ENCODE results near the gene ZNF566.
A peak's percentile ranks its signal among the peaks of the same experiment; 100 is the strongest.

The ZNF566 gene

DNA sequence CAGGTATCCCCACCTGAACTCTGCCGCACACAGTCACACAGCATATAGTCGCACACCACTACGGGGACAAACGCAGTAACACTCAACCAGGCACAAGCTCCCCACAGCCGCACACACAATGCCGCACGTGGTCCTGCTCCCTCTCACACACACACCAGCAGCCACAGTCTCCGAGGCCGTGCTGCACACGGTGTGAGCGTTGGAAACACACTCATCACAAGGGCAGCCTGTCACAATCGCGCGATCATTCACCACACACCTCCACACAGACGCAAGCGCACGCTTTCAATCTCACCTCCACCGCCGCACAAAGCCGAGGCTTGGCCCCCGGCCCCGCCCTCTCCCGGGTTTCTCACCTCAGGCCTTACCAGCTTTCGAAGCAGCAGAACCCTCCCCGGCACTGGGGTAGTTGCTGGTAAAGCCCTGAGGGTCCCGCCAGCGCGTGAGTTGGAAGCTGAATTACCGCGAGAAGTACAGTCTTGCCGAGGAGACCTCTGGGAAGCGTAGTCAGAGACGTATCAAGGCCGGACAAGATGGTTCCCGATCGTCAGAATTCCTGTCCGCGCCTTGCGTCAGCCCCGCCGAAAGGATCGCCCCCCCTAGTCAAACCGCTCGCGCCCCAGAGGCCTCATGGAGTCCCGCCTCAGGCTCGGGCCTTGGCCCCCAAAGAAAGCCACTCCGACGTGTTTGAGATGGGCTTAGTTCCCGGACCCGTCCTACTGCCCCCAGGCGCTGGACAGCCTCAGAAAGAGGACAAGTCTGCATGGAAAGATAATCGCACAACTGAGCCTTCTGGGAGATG is at the start of gene ZNF566:
ZNF566 (minus strand) TSS at position 444 of the 802 bp plus-strand sequence. CDS start 13,004 bp downstream, outside the sequence.
- TF ChIP-seq, protein P1, sequence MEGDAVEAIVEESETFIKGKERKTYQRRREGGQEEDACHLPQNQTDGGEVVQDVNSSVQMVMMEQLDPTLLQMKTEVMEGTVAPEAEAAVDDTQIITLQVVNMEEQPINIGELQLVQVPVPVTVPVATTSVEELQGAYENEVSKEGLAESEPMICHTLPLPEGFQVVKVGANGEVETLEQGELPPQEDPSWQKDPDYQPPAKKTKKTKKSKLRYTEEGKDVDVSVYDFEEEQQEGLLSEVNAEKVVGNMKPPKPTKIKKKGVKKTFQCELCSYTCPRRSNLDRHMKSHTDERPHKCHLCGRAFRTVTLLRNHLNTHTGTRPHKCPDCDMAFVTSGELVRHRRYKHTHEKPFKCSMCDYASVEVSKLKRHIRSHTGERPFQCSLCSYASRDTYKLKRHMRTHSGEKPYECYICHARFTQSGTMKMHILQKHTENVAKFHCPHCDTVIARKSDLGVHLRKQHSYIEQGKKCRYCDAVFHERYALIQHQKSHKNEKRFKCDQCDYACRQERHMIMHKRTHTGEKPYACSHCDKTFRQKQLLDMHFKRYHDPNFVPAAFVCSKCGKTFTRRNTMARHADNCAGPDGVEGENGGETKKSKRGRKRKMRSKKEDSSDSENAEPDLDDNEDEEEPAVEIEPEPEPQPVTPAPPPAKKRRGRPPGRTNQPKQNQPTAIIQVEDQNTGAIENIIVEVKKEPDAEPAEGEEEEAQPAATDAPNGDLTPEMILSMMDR (IDR thresholded peaks at IDR 0.05; ENCODE audit: extremely low read depth, missing control alignments) = no peak
- DNase-seq (ENCODE audit: low spot score) = peak; percentile 95

DNA sequence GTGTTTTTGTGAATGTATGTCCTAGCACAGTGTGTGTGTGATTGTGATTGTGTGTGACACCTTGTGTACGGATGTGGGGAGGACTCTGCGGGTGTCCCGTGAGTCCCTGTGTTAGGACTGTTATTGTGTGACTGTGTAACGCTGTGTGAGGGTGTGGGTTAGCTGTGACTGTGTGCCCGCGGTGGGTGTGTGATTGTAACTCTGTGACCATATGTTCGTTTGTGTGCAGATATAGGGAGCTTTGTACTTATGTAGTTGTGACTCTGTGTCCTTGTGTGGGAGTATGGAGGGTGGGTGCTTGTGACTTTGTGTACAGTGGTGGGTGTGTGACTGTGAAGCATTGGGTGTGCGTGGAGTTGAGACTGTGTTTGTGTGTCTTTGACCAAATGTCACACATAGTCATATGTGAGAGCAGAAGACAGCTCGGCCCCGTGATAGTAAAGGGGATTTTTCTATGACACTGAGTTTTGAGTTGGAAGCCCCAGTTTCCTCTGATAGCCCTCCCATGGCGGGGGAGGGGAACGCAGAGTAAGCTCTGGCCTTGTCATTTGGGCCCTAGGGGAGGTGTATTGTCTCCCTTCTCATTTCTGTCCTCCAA is 39.7 kb upstream of the ZNF566 start:
- TF ChIP-seq, protein P1 (IDR thresholded peaks at IDR 0.05; ENCODE audit: extremely low read depth, missing control alignments) = no peak
- DNase-seq (ENCODE audit: low spot score) = peak; percentile 41

DNA sequence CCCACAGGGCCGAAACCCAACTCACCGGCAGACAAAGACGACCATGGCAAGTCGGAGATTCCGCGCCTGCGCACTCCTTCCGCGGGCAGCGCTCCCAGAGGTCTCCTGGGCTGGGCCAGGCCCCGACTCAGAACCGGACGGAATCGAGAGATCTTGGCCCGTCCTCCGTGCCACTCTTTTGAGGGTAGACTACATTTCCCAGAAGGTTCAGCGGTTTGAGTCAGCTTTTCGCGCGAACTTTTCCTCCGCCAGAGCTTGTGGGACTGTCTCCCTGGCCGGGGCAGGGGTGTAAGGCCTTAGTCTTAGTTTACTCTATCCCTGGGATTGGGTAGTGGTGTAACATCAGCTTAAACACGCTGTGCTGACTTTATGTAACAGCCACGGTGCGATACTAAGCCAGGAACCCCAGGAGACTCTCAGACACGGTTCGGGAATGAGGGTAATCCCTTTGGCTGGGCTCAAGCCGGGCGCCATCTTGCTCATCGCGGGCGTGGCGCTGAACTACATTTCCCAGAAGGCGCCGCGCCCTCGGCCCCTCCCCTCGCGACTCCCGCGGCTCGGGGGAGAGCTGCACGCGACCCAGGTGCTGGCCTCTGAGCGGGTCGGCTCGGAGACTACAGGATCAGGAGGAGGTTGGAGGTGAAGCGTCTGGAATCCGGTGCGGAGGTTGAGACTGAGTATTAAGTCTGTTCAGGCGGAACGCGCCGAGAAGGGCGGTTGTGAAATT is 39.0 kb upstream of the ZNF566 start, which contains the start of gene ZNF260:
ZNF260 (minus strand) TSS at position 78 of the 727 bp plus-strand sequence. CDS start 13,033 bp downstream, outside the sequence.
- DNase-seq (ENCODE audit: low spot score) = peak; percentile 90
- TF ChIP-seq, protein P1 (IDR thresholded peaks at IDR 0.05; ENCODE audit: extremely low read depth, missing control alignments) = no peak

DNA sequence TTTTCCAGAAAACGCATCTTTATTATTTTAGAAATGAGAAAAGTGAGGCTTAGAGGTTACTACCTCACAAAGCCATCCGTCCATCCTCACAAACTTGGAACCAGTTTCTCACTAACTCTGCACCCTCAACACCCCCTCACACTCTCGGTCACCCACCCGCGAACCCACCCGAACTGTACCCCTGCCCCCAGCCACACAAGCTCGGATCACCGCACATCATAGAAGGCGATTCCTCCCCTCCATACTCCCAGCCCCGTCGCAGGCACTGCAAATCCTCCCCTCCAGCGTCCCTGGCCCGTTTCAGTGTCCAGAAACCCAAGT is 38.5 kb upstream of the ZNF566 start:
- TF ChIP-seq, protein P1 (IDR thresholded peaks at IDR 0.05; ENCODE audit: extremely low read depth, missing control alignments) = no peak
- no peak for DNase-seq (ENCODE audit: low spot score)

DNA sequence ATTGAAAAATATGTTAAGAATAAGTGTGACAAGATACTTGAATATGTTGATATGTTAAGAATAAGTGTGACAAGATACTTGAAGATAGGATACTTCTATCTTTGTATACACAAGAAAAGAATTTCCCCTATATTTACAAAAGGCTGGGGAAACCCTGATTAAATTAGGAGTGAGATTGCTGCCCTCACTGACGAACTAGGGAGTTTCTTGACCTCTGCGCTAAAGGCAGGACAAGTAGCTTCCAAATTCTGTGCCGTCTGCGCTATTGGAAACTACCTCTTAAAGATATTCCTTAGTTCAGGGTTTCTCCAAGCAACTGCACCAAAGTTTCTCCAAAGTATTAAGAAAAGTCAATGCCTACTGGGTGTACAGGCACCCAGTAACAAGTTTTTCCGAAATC is 38.0 kb upstream of the ZNF566 start:
- TF ChIP-seq, protein P1 (IDR thresholded peaks at IDR 0.05; ENCODE audit: extremely low read depth, missing control alignments) = no peak
- DNase-seq (ENCODE audit: low spot score) = peak; percentile 7

DNA sequence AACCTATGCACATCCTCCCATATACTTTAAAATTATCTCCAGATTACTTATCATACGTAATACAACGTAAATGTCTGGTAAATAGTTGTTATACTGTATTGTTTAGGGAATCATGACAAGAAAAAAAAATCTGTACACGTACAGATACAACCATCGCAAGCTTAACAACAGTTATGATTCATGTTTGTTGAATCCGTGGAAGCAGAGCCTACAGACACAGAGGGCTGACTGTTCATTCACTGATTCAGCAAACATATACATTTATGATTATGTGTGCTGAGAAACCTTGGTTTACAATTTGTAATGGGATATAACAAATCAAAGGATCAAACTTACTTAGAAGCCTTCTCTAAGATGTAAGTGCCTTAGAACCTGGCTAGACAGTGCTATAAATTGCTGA is 37.2 kb upstream of the ZNF566 start:
- TF ChIP-seq, protein P1 (IDR thresholded peaks at IDR 0.05; ENCODE audit: extremely low read depth, missing control alignments) = no peak
- DNase-seq (ENCODE audit: low spot score) = no peak

DNA sequence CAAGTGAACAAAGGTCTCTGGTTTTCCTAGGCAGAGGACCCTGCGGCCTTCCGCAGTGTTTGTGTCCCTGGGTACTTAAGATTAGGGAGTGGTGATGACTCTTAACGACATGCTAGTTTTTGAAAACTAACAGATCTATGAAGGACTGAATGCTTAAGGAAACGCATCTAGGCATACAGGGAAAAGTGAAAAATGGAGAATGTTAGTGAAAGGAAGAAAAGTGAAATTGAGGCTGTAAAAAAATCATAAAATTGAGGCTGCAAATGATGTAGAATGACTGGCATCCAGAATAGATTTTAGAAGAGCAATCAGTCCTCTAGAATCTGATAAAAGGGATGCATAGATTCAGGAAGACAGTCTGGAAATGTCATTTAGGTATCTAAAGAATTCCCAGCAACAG is 35.3 kb upstream of the ZNF566 start:
- DNase-seq (ENCODE audit: low spot score) = no peak
- TF ChIP-seq, protein P1 (IDR thresholded peaks at IDR 0.05; ENCODE audit: extremely low read depth, missing control alignments) = no peak

All from GM20000 (cell line).